ENCODE data around the gene ZNF76. TPM values are rescaled to one million over a fixed set of nuclear protein-coding genes. Genes with fewer than 3 reads are reported as not detected.
A peak's percentile ranks its signal among the peaks of the same experiment; 100 is the strongest.
"Not testable (repeated sequence)": the region's sequence is repeated elsewhere in the genome, so short reads cannot be mapped to it uniquely, and the experiment has no call there.

The ZNF76 gene
- total RNA-seq, 2 experiments from 2014 or later: 42.6 to 42.7 TPM

- peaks cover 40% of the 10 kb centered on the region for H3K36me3 Mint-ChIP-seq (ENCODE audit: low read depth)
- H3K4me3 Mint-ChIP-seq, DNase-seq, H3K27me3 Mint-ChIP-seq, H3K27ac Mint-ChIP-seq, H3K9me3 Mint-ChIP-seq: not testable (repeated sequence)
- POLR2A ChIA-PET: interaction anchor here (0.7 to 6.4 kb wide), 5 partner anchors 13 to 139 kb away, joined by 3 to 67 read pairs (median 4); partner anchors contain the start of genes DEF6 and RPL10A
- peaks cover 27% of the 10 kb centered on the region for H3K4me1 Mint-ChIP-seq
- CTCF ChIA-PET: interaction anchor here (0.6 to 11.7 kb wide), 6 partner anchors 9 to 41 kb away, joined by 3 to 172 read pairs (median 16); partner anchors contain the start of gene DEF6
These were observed 69.4 kb downstream of the ZNF76 start for GRCh38 chr6:35328965-35329364.

GRCh38 chr6:35330541-35331119 lies 71.1 kb downstream of the ZNF76 start:
- CTCF ChIA-PET: interaction anchor here (0.5 to 11.7 kb wide), 4 partner anchors 32 to 89 kb away, joined by 3 to 172 read pairs (median 4); partner anchors contain the start of gene DEF6
- no peak for DNase-seq
- Mint-ChIP-seq H3K36me3 (ENCODE audit: low read depth) (peaks cover 42% of the 10 kb centered on the region), H3K27ac (no peak overlapping the region), H3K9me3 (peaks cover 4% of the 10 kb centered on the region), H3K27me3 (peaks cover 20% of the 10 kb centered on the region), H3K4me1 (peaks cover 30% of the 10 kb centered on the region), H3K4me3 (no peak overlapping the region)
- POLR2A ChIA-PET: interaction anchor here (0.9 to 6.4 kb wide), 4 partner anchors 11 to 32 kb away, joined by 3 to 67 read pairs (median 4); partner anchors contain the start of genes DEF6 and PPARD

GRCh38 chr6:35332074-35332887 lies 72.7 kb downstream of the ZNF76 start:
- CTCF ChIA-PET: interaction anchor here (0.6 to 1.8 kb wide), 7 partner anchors 10 to 138 kb away, joined by 3 to 13 read pairs (median 7); partner anchors contain the start of genes DEF6, FANCE and PPARD
- not testable (repeated sequence) for H3K9me3 Mint-ChIP-seq, H3K27ac Mint-ChIP-seq, H3K4me3 Mint-ChIP-seq
- peak; percentile 76 for DNase-seq
- H3K36me3 Mint-ChIP-seq (ENCODE audit: low read depth): peaks cover 43% of the 10 kb centered on the region
- H3K27me3 Mint-ChIP-seq: peaks cover 25% of the 10 kb centered on the region
- POLR2A ChIA-PET: interaction anchor here (0.8 to 2.1 kb wide), 7 partner anchors 9 to 136 kb away, joined by 3 to 7 read pairs (median 5); partner anchors contain the start of genes DEF6, PPARD and RPL10A
- peaks cover 32% of the 10 kb centered on the region for H3K4me1 Mint-ChIP-seq

- H3K27ac Mint-ChIP-seq: no peak overlapping the region
These were observed 82.0 kb downstream of the ZNF76 start for GRCh38 chr6:35341557-35341956.

GRCh38 chr6:35342258-35343091 lies 82.9 kb downstream of the ZNF76 start, which contains the start of gene PPARD:
PPARD (plus strand) TSS chr6:35342558; CDS start chr6:35411088, 68,530 bp downstream.
- H3K4me1 Mint-ChIP-seq: peaks cover 45% of the 10 kb centered on the region
- H3K36me3 Mint-ChIP-seq (ENCODE audit: low read depth): peaks cover 21% of the 10 kb centered on the region
- CTCF ChIA-PET: interaction anchor here (0.6 to 10.2 kb wide), 23 partner anchors 10 to 593 kb away, joined by 3 to 168 read pairs (median 4); partner anchors contain the start of genes DEF6, FANCE, RPL10A and ZNF76
- peak within 1 kb of the TSS; percentile 79 for H3K27ac Mint-ChIP-seq
- no peaks in the 10 kb centered on the region for H3K9me3 Mint-ChIP-seq
- H3K27me3 Mint-ChIP-seq: peaks cover 7% of the 10 kb centered on the region
- peak; percentile 98 for DNase-seq
- POLR2A ChIA-PET: interaction anchor here (0.7 to 2.9 kb wide), 14 partner anchors 11 to 389 kb away, joined by 3 to 29 read pairs (median 5); partner anchors contain the start of genes DEF6 and RPL10A
- H3K4me3 Mint-ChIP-seq: peak within 1 kb of the TSS; percentile 96

More at GRCh38 chr6:35341557-35341956, 82.0 kb downstream of the ZNF76 start:
- peaks cover 12% of the 10 kb centered on the region for H3K27me3 Mint-ChIP-seq
- POLR2A ChIA-PET: interaction anchor here (0.7 to 2.9 kb wide), 10 partner anchors 10 to 390 kb away, joined by 3 to 29 read pairs (median 4); partner anchors contain the start of genes DEF6 and RPL10A
- CTCF ChIA-PET: interaction anchor here (0.6 to 10.2 kb wide), 25 partner anchors 9 to 850 kb away, joined by 3 to 168 read pairs (median 4); partner anchors contain the start of genes DEF6, FANCE, RPL10A and TEAD3
- DNase-seq: no peak
- H3K9me3 Mint-ChIP-seq: no peaks in the 10 kb centered on the region
- H3K4me1 Mint-ChIP-seq: peaks cover 46% of the 10 kb centered on the region
- no peak overlapping the region for H3K4me3 Mint-ChIP-seq
- H3K36me3 Mint-ChIP-seq (ENCODE audit: low read depth): peaks cover 21% of the 10 kb centered on the region

- Mint-ChIP-seq H3K27me3 (peaks cover 5% of the 10 kb centered on the region), H3K9me3 (no peaks in the 10 kb centered on the region), H3K27ac (peak overlapping the region; percentile 79), H3K36me3 (ENCODE audit: low read depth) (peaks cover 24% of the 10 kb centered on the region), H3K4me3 (peak overlapping the region; percentile 96), H3K4me1 (peaks cover 44% of the 10 kb centered on the region)
- no peak for DNase-seq
- ChIA-PET CTCF (interaction anchor here (1.1 to 10.2 kb wide), 6 partner anchors 16 to 125 kb away, joined by 3 to 168 read pairs (median 18); partner anchors contain the start of genes DEF6, FANCE and RPL10A), POLR2A (interaction anchor here (0.7 to 2.9 kb wide), 11 partner anchors 13 to 128 kb away, joined by 3 to 29 read pairs (median 5); partner anchors contain the start of genes DEF6 and RPL10A)
These were observed 83.7 kb downstream of the ZNF76 start for GRCh38 chr6:35343092-35343834.

- Mint-ChIP-seq H3K36me3 (ENCODE audit: low read depth) (peaks cover 29% of the 10 kb centered on the region), H3K9me3 (no peaks in the 10 kb centered on the region), H3K4me1 (peaks cover 50% of the 10 kb centered on the region), H3K4me3 (peak overlapping the region; percentile 96), H3K27ac (no peak overlapping the region), H3K27me3 (peaks cover 4% of the 10 kb centered on the region)
- DNase-seq: no peak
- CTCF ChIA-PET: interaction anchor here (1.0 to 10.2 kb wide), 6 partner anchors 16 to 393 kb away, joined by 3 to 168 read pairs (median 14); partner anchors contain the start of genes ARMC12, DEF6, FANCE and RPL10A
- POLR2A ChIA-PET: interaction anchor here (0.8 to 2.9 kb wide), 7 partner anchors 27 to 128 kb away, joined by 3 to 29 read pairs (median 5); partner anchors contain the start of genes DEF6 and RPL10A
These were observed 84.5 kb downstream of the ZNF76 start for GRCh38 chr6:35343835-35344550.

Other genes starting within 250 kb of the ZNF76 start
- gene TCP11, start 118.4 kb upstream of the ZNF76 start, total RNA-seq: not detected
- gene SCUBE3, start 45.8 kb upstream of the ZNF76 start, total RNA-seq: not detected
- 100 to 1,000 TPM; 201 to 215 TPM for gene DEF6, start 38.1 kb downstream of the ZNF76 start, total RNA-seq
- gene PPARD, start 82.8 kb downstream of the ZNF76 start, total RNA-seq: 10 to 100 TPM; 23.1 to 23.4 TPM
- 10 to 100 TPM; 10.3 to 10.4 TPM for gene FANCE, start 192.6 kb downstream of the ZNF76 start, total RNA-seq
- gene RPL10A, start 208.7 kb downstream of the ZNF76 start, total RNA-seq: 1,000 to 10,000 TPM; 1,239 to 1,245 TPM
- under 1 TPM; 0.13 to 0.23 TPM for gene TEAD3, start 237.3 kb downstream of the ZNF76 start, total RNA-seq